HEK293 (cell line): ENCODE data around the gene AKT3.

Experiments used
- ATF2 ChIP-seq: fragments of 450-650 bp; formaldehyde crosslinking; IDR thresholded peaks from 2 replicates; pipeline ENCODE4 v1.5.1; 2016; ENCODE audit warnings: missing biosample characterization, missing genetic modification characterization, low read depth
- GLIS1 ChIP-seq: fragments of 450-650 bp; formaldehyde crosslinking; IDR thresholded peaks from 2 replicates; pipeline ENCODE4 v1.5.1; 2016; ENCODE audit warnings: missing biosample characterization, missing genetic modification characterization
- HOXA7 ChIP-seq: sonication (generic); formaldehyde crosslinking; IDR thresholded peaks from 2 replicates; pipeline ENCODE4 v1.8.1; 2022; ENCODE audit warnings: missing genetic modification reagents, borderline replicate concordance
- KLF9 ChIP-seq: fragments of 450-650 bp; formaldehyde crosslinking; IDR thresholded peaks from 2 replicates; pipeline ENCODE4 v1.5.1; 2016; ENCODE audit warnings: missing biosample characterization, missing genetic modification characterization, low read depth
- PBX3 ChIP-seq: sonication (generic); formaldehyde crosslinking; IDR thresholded peaks from 2 replicates; pipeline ENCODE4 v1.8.1; 2022; ENCODE audit warnings: mild to moderate bottlenecking, moderate library complexity, missing genetic modification reagents
- SCRT2 ChIP-seq: fragments of 450-650 bp; formaldehyde crosslinking; IDR thresholded peaks from 2 replicates; pipeline ENCODE4 v1.5.1; 2016; ENCODE audit warnings: missing biosample characterization, missing genetic modification characterization
- ZBTB10 ChIP-seq: fragments of 450-650 bp; formaldehyde crosslinking; IDR thresholded peaks from 2 replicates; pipeline ENCODE4 v1.5.1; 2016; ENCODE audit warnings: missing biosample characterization, missing genetic modification characterization
- ZBTB17 ChIP-seq: fragments of 450-650 bp; formaldehyde crosslinking; IDR thresholded peaks from 2 replicates; pipeline ENCODE4 v1.5.1; 2016; ENCODE audit warnings: missing biosample characterization, missing genetic modification characterization
- ZBTB44 ChIP-seq: fragments of 450-650 bp; IDR thresholded peaks from 2 replicates; pipeline ENCODE4 v1.5.1; 2018; ENCODE audit warnings: missing biosample characterization, mild to moderate bottlenecking, missing genetic modification characterization
- ZBTB49 ChIP-seq: fragments of 450-650 bp; formaldehyde crosslinking; IDR thresholded peaks from 2 replicates; pipeline ENCODE4 v1.5.1; 2016; ENCODE audit warnings: missing biosample characterization, missing genetic modification characterization, low read depth
- ZNF10 ChIP-seq: fragments of 450-650 bp; formaldehyde crosslinking; IDR thresholded peaks from 2 replicates; pipeline ENCODE4 v1.5.1; 2017; ENCODE audit warnings: missing biosample characterization, missing genetic modification characterization
- ZNF132 ChIP-seq: fragments of 450-650 bp; formaldehyde crosslinking; IDR thresholded peaks from 2 replicates; pipeline ENCODE4 v1.5.1; 2017; ENCODE audit warnings: missing biosample characterization, missing genetic modification characterization, borderline replicate concordance
- ZNF214 ChIP-seq: fragments of 450-650 bp; formaldehyde crosslinking; IDR thresholded peaks from 2 replicates; pipeline ENCODE4 v1.5.1; 2017; ENCODE audit warnings: missing biosample characterization, mild to moderate bottlenecking, missing genetic modification characterization, borderline replicate concordance
- ZNF26 ChIP-seq: fragments of 450-650 bp; formaldehyde crosslinking; IDR thresholded peaks from 2 replicates; pipeline ENCODE4 v1.5.1; 2016; ENCODE audit warnings: missing biosample characterization, missing genetic modification characterization
- ZNF366 ChIP-seq: fragments of 450-650 bp; formaldehyde crosslinking; conservative IDR thresholded peaks from 2 replicates; pipeline ENCODE4 v1.5.1; 2016; ENCODE audit warnings: missing biosample characterization, missing genetic modification characterization
- ZNF513 ChIP-seq: fragments of 450-650 bp; IDR thresholded peaks from 2 replicates; pipeline ENCODE4 v1.5.1; 2018; ENCODE audit warnings: missing biosample characterization, missing genetic modification characterization
- ZNF645 ChIP-seq: fragments of 450-650 bp; formaldehyde crosslinking; IDR thresholded peaks from 2 replicates; pipeline ENCODE4; 2016; ENCODE audit warnings: missing biosample characterization, missing genetic modification characterization
- ZNF658 ChIP-seq: fragments of 450-650 bp; formaldehyde crosslinking; IDR thresholded peaks from 2 replicates; pipeline ENCODE4; 2016; ENCODE audit warnings: missing biosample characterization, missing genetic modification characterization
- ZNF664 ChIP-seq: fragments of 450-650 bp; formaldehyde crosslinking; IDR thresholded peaks from 2 replicates; pipeline ENCODE4 v1.5.1; 2016; ENCODE audit warnings: missing biosample characterization, missing genetic modification characterization
- ZNF776 ChIP-seq: fragments of 450-650 bp; formaldehyde crosslinking; IDR thresholded peaks from 2 replicates; pipeline ENCODE4 v1.5.0; 2017; ENCODE audit warnings: missing biosample characterization, missing genetic modification characterization, borderline replicate concordance
- ZNF785 ChIP-seq: fragments of 450-650 bp; formaldehyde crosslinking; IDR thresholded peaks from 2 replicates; pipeline ENCODE4 v1.5.1; 2016; ENCODE audit warnings: missing biosample characterization, missing genetic modification characterization
- ZNF837 ChIP-seq: fragments of 450-650 bp; formaldehyde crosslinking; IDR thresholded peaks from 2 replicates; pipeline ENCODE4 v1.5.1; 2016; ENCODE audit warnings: missing biosample characterization, missing genetic modification characterization
- ZXDB ChIP-seq: fragments of 450-650 bp; formaldehyde crosslinking; IDR thresholded peaks from 2 replicates; pipeline ENCODE4 v1.5.1; 2016; ENCODE audit warnings: missing biosample characterization, missing genetic modification characterization

The AKT3 gene

GRCh38 chr1:243849421-243850201, 432 bp downstream of the AKT3 start (continued):
- no peak for TF ChIP-seq ZNF26 (tag by site-specific recombination)
- TF ChIP-seq ZNF366 (tag by site-specific recombination) = no peak
- no peak for TF ChIP-seq ZNF664
- TF ChIP-seq GLIS1 (tag by site-specific recombination) = peak; percentile 68
- no peak for TF ChIP-seq PBX3 (CRISPR knock-in tag)
- no peak for TF ChIP-seq HOXA7 (CRISPR knock-in tag)
- no peak for TF ChIP-seq ZNF645 (tag by site-specific recombination)
- no peak for TF ChIP-seq ZNF513 (tag by site-specific recombination)
- TF ChIP-seq ZBTB44 (tag by site-specific recombination) = 0 out of 2 replicates have a peak, but pooled peaks have one; percentile 5
- TF ChIP-seq ZBTB10 = no peak; the same call in 1 of the 2 replicates
- no peak for TF ChIP-seq ZNF658 (tag by site-specific recombination)
- TF ChIP-seq ZNF10 (tag by site-specific recombination) = 0 out of 2 replicates have a peak, but pooled peaks have one; percentile 30
- TF ChIP-seq ZNF214 (tag by site-specific recombination) = no peak
- no peak for TF ChIP-seq ZBTB49
- TF ChIP-seq ZXDB = no peak; the same call in 1 of the 2 replicates
- no peak for TF ChIP-seq ZNF837
- no peak for TF ChIP-seq ZBTB17 (tag by site-specific recombination)
- peak; percentile 61 for TF ChIP-seq KLF9 (tag by site-specific recombination)
- no peak for TF ChIP-seq ATF2 (tag by site-specific recombination)
- no peak for TF ChIP-seq ZNF776
- TF ChIP-seq ZNF132 = no peak
- TF ChIP-seq ZNF785 (tag by site-specific recombination) = 0 out of 2 replicates have a peak, but pooled peaks have one; percentile 43
- no peak for TF ChIP-seq SCRT2 (tag by site-specific recombination)
